GM23338 (cell line): Measurements from ENCODE around the gene PKHD1. TPM values are rescaled to one million over a fixed set of nuclear protein-coding genes. Genes with fewer than 3 reads are reported as not detected.

ENCODE experiments used
- ATAC-seq: fragments of 200-7000 bp; cut with Tn5 transposase; 3 replicates; pipeline ENCODE4 v1.9.1; 2020
- DNase-seq: peaks from one replicate; pipeline ENCODE4 v3.0.0-alpha.2; 2015; ENCODE audit warnings: low spot score
- H2AFZ ChIP-seq: fragments of 200-600 bp; sonication (generic); 2 replicates; pipeline ENCODE4 v1.8.0; 2016; ENCODE audit warnings: antibody characterized with exemption, mild to moderate bottlenecking, moderate library complexity
- H3F3A ChIP-seq: fragments of 200-600 bp; sonication (generic); replicated peaks from 2 replicates; pipeline ENCODE4 v1.8.0; 2017; ENCODE audit warnings: antibody characterized with exemption, mixed run types, low read depth
- H3K27ac ChIP-seq: fragments of 200-600 bp; sonication (generic); 2 replicates; pipeline ENCODE4 v1.6.1; 2016; ENCODE audit warnings: low read depth
- H3K27me3 ChIP-seq: fragments of 200-600 bp; sonication (generic); 2 replicates; pipeline ENCODE4 v1.8.0; 2016; ENCODE audit warnings: mild to moderate bottlenecking, mixed run types, moderate library complexity; ENCODE audit not compliant: insufficient read depth
- H3K36me3 ChIP-seq: fragments of 200-600 bp; sonication (generic); 2 replicates; pipeline ENCODE4 v1.8.0; 2016; ENCODE audit warnings: mild to moderate bottlenecking; ENCODE audit not compliant: insufficient read depth
- H3K4me1 ChIP-seq: fragments of 200-600 bp; sonication (generic); 2 replicates; pipeline ENCODE4 v1.8.0; 2016; ENCODE audit warnings: mild to moderate bottlenecking, moderate library complexity; ENCODE audit not compliant: insufficient read depth
- H3K4me2 ChIP-seq: fragments of 200-600 bp; sonication (generic); 2 replicates; pipeline ENCODE4 v1.7.1; 2017; ENCODE audit warnings: mixed run types
- H3K4me3 ChIP-seq: fragments of 200-600 bp; sonication (generic); 2 replicates; pipeline ENCODE4 v1.6.1; 2016; ENCODE audit warnings: mixed run types
- H3K79me2 ChIP-seq: fragments of 200-600 bp; sonication (generic); replicated peaks from 2 replicates; pipeline ENCODE4 v1.8.0; 2017; ENCODE audit warnings: mild to moderate bottlenecking; ENCODE audit not compliant: insufficient read depth
- H3K9me2 ChIP-seq: fragments of 200-600 bp; sonication (generic); 2 replicates; pipeline ENCODE4 v1.8.0; 2017; ENCODE audit not compliant: insufficient read depth
- H4K20me1 ChIP-seq: fragments of 200-600 bp; sonication (generic); replicated peaks from 2 replicates; pipeline ENCODE4 v1.8.0; 2017; ENCODE audit warnings: mild to moderate bottlenecking; ENCODE audit not compliant: insufficient read depth
- H3K27ac Mint-ChIP-seq: 2 replicates; pipeline ENCODE4 v1.8.0; 2020; ENCODE audit warnings: inconsistent platforms, mild to moderate bottlenecking, moderate library complexity, mixed read lengths
- H3K27me3 Mint-ChIP-seq: 3 replicates; pipeline ENCODE4 v1.8.0; 2022; ENCODE audit warnings: low read depth, mild to moderate bottlenecking, moderate library complexity, mixed read lengths, inconsistent platforms; ENCODE audit not compliant: insufficient read depth, poor library complexity
- H3K36me3 Mint-ChIP-seq: 3 replicates; pipeline ENCODE4 v1.8.0; 2021; ENCODE audit warnings: low read depth, mild to moderate bottlenecking, inconsistent platforms, moderate library complexity, mixed read lengths
- H3K4me1 Mint-ChIP-seq: 3 replicates; pipeline ENCODE4 v1.8.0; 2020; ENCODE audit warnings: mild to moderate bottlenecking, inconsistent platforms, mixed read lengths
- H3K4me3 Mint-ChIP-seq: 3 replicates; pipeline ENCODE4 v1.8.0; 2021; ENCODE audit warnings: moderate library complexity, mild to moderate bottlenecking, inconsistent platforms, mixed read lengths
- H3K9me3 Mint-ChIP-seq: 3 replicates; pipeline ENCODE4 v1.8.0; 2020; ENCODE audit warnings: moderate library complexity, mild to moderate bottlenecking, inconsistent platforms, mixed read lengths
- CREB1 ChIP-seq: fragments of 250-450 bp; sonication (Bioruptor Pico); IDR thresholded peaks from 2 replicates; pipeline ENCODE4 v1.5.0; 2020; ENCODE audit warnings: low read depth, mild to moderate bottlenecking, moderate library complexity
- EZH2 ChIP-seq: fragments of 200-600 bp; sonication (generic); IDR thresholded peaks from one replicate; pipeline ENCODE4 v1.8.0; 2017; ENCODE audit warnings: antibody characterized with exemption, mild to moderate bottlenecking, low read depth; ENCODE audit not compliant: unreplicated experiment
- EZH2phosphoT487 ChIP-seq: fragments of 200-600 bp; sonication (generic); IDR thresholded peaks from one replicate; pipeline ENCODE4 v1.8.1; 2018; ENCODE audit warnings: antibody characterized with exemption; ENCODE audit not compliant: unreplicated experiment
- JUNB ChIP-seq: IDR thresholded peaks from one replicate; pipeline ENCODE4 v1.6.1; 2016; ENCODE audit warnings: antibody characterized with exemption; ENCODE audit not compliant: unreplicated experiment
- NANOG ChIP-seq: IDR thresholded peaks from 2 replicates; pipeline ENCODE4 v1.6.1; 2016; ENCODE audit warnings: antibody characterized with exemption, borderline replicate concordance
- POLR2AphosphoS5 ChIP-seq: IDR thresholded peaks from 2 replicates; pipeline ENCODE4 v1.6.1; 2016; ENCODE audit warnings: antibody characterized with exemption, low read depth
- STAT1 ChIP-seq: IDR thresholded peaks from one replicate; pipeline ENCODE4 v1.6.1; 2016; ENCODE audit warnings: antibody characterized with exemption; ENCODE audit not compliant: unreplicated experiment
- ZNF114 ChIP-seq: fragments of 250-450 bp; sonication (Bioruptor Pico); IDR thresholded peaks from 2 replicates; pipeline ENCODE4 v1.5.0; 2020; ENCODE audit warnings: mild to moderate bottlenecking, moderate library complexity
- ZNF331 ChIP-seq: fragments of 250-450 bp; sonication (Bioruptor Pico); IDR thresholded peaks from 2 replicates; pipeline ENCODE4 v1.5.0; 2020; ENCODE audit warnings: low read depth, mild to moderate bottlenecking, moderate library complexity
- polyA plus RNA-seq: library from polyadenylated mRNA; unstranded; fragments of >200 nt; fragmentation: Nextera tagmentation; extraction: Ambion mirVana; gene quantifications from 2 replicates; pipeline ENCODE4 v1.2.1, GENCODE V29; 2016
- total RNA-seq: library from RNA; depleted of rRNA; stranded (reverse); fragments of >200 nt; shearing (Covaris generic); gene quantifications from 2 replicates; pipeline ENCODE4 v1.2.3, GENCODE V29; 2014
- TF ChIP-seq, protein P1 (sequence below): IDR thresholded peaks from one replicate; pipeline ENCODE4 v1.6.1; 2018; ENCODE audit warnings: antibody characterized with exemption; ENCODE audit not compliant: unreplicated experiment
- TF ChIP-seq, protein P2 (sequence below), 2 experiments: fragments of 200-600 bp in 1 of 2; sonication (generic) in 1 of 2; conservative IDR thresholded peaks; 2 replicates each; pipeline versions ENCODE4 v1.5.1 to v1.6.1; 2016 to 2017; ENCODE audit warnings: antibody characterized with exemption in 2 of 2, low read depth in 2 of 2, mild to moderate bottlenecking in 2 of 2, moderate library complexity in 1 of 2
- TF ChIP-seq, protein P3 (sequence below): fragments of 250-450 bp; sonication (Bioruptor Pico); IDR thresholded peaks from 2 replicates; pipeline ENCODE4 v1.5.0; 2020; ENCODE audit warnings: mild to moderate bottlenecking, moderate library complexity
- TF ChIP-seq, protein P4 (sequence below): IDR thresholded peaks from 2 replicates; pipeline ENCODE4 v1.6.1; 2016; ENCODE audit warnings: antibody characterized with exemption

The PKHD1 gene
- total and polyA plus RNA-seq, 2 experiments from 2014 or later, result 0.03 to 0.07 TPM

DNA sequence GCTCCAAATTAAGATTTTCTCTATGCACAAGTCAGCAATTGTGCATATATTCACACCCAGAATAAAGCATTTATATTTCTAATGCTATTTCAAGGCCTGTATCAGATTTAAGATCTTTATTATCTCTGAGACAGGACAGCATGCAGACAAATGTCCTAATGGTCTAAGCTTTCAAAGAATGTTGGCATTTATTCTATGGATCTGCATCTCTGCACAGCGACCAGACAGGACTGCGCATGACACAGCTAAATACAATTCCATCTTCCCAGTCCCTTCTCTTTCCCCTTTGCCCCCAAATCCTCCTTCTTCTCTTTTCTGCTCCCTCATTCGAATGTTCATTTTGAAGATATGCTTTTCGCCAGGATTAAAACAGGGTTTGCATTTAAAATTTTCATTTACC lies 478.5 kb downstream of the PKHD1 start:
- Mint-ChIP-seq H3K4me3 (no peak overlapping the region), H3K9me3 (no peaks in the 10 kb centered on the region), H3K27ac (no peak overlapping the region), H3K4me1 (no peaks in the 10 kb centered on the region), H3K36me3 (no peaks in the 10 kb centered on the region), H3K27me3 (no peaks in the 10 kb centered on the region)
- Histone ChIP-seq H3K79me2 (no peaks in the 10 kb centered on the region), H3F3A (no peaks in the 10 kb centered on the region), H3K4me1 (no peaks in the 10 kb centered on the region), H3K27ac (no peak overlapping the region), H2AFZ (peak overlapping the region; percentile 38; the same call in 1 of the 2 replicates), H3K9me2 (no peaks in the 10 kb centered on the region), H4K20me1 (no peaks in the 10 kb centered on the region), H3K4me3 (no peak overlapping the region), H3K27me3 (no peaks in the 10 kb centered on the region), H3K36me3 (no peaks in the 10 kb centered on the region), H3K4me2 (no peak overlapping the region)
- no peak for TF ChIP-seq EZH2phosphoT487
- TF ChIP-seq NANOG, result no peak
- TF ChIP-seq, protein P1, sequence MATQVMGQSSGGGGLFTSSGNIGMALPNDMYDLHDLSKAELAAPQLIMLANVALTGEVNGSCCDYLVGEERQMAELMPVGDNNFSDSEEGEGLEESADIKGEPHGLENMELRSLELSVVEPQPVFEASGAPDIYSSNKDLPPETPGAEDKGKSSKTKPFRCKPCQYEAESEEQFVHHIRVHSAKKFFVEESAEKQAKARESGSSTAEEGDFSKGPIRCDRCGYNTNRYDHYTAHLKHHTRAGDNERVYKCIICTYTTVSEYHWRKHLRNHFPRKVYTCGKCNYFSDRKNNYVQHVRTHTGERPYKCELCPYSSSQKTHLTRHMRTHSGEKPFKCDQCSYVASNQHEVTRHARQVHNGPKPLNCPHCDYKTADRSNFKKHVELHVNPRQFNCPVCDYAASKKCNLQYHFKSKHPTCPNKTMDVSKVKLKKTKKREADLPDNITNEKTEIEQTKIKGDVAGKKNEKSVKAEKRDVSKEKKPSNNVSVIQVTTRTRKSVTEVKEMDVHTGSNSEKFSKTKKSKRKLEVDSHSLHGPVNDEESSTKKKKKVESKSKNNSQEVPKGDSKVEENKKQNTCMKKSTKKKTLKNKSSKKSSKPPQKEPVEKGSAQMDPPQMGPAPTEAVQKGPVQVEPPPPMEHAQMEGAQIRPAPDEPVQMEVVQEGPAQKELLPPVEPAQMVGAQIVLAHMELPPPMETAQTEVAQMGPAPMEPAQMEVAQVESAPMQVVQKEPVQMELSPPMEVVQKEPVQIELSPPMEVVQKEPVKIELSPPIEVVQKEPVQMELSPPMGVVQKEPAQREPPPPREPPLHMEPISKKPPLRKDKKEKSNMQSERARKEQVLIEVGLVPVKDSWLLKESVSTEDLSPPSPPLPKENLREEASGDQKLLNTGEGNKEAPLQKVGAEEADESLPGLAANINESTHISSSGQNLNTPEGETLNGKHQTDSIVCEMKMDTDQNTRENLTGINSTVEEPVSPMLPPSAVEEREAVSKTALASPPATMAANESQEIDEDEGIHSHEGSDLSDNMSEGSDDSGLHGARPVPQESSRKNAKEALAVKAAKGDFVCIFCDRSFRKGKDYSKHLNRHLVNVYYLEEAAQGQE, result no peak
- no peak for TF ChIP-seq POLR2AphosphoS5
- no peak for TF ChIP-seq CREB1 (CRISPR knock-in tag)
- TF ChIP-seq, protein P2, sequence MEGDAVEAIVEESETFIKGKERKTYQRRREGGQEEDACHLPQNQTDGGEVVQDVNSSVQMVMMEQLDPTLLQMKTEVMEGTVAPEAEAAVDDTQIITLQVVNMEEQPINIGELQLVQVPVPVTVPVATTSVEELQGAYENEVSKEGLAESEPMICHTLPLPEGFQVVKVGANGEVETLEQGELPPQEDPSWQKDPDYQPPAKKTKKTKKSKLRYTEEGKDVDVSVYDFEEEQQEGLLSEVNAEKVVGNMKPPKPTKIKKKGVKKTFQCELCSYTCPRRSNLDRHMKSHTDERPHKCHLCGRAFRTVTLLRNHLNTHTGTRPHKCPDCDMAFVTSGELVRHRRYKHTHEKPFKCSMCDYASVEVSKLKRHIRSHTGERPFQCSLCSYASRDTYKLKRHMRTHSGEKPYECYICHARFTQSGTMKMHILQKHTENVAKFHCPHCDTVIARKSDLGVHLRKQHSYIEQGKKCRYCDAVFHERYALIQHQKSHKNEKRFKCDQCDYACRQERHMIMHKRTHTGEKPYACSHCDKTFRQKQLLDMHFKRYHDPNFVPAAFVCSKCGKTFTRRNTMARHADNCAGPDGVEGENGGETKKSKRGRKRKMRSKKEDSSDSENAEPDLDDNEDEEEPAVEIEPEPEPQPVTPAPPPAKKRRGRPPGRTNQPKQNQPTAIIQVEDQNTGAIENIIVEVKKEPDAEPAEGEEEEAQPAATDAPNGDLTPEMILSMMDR (conservative IDR thresholded peaks at IDR 0.05; ENCODE audit: low read depth in 2 of 2), result no peak
- no peak for TF ChIP-seq STAT1
- TF ChIP-seq, protein P3, sequence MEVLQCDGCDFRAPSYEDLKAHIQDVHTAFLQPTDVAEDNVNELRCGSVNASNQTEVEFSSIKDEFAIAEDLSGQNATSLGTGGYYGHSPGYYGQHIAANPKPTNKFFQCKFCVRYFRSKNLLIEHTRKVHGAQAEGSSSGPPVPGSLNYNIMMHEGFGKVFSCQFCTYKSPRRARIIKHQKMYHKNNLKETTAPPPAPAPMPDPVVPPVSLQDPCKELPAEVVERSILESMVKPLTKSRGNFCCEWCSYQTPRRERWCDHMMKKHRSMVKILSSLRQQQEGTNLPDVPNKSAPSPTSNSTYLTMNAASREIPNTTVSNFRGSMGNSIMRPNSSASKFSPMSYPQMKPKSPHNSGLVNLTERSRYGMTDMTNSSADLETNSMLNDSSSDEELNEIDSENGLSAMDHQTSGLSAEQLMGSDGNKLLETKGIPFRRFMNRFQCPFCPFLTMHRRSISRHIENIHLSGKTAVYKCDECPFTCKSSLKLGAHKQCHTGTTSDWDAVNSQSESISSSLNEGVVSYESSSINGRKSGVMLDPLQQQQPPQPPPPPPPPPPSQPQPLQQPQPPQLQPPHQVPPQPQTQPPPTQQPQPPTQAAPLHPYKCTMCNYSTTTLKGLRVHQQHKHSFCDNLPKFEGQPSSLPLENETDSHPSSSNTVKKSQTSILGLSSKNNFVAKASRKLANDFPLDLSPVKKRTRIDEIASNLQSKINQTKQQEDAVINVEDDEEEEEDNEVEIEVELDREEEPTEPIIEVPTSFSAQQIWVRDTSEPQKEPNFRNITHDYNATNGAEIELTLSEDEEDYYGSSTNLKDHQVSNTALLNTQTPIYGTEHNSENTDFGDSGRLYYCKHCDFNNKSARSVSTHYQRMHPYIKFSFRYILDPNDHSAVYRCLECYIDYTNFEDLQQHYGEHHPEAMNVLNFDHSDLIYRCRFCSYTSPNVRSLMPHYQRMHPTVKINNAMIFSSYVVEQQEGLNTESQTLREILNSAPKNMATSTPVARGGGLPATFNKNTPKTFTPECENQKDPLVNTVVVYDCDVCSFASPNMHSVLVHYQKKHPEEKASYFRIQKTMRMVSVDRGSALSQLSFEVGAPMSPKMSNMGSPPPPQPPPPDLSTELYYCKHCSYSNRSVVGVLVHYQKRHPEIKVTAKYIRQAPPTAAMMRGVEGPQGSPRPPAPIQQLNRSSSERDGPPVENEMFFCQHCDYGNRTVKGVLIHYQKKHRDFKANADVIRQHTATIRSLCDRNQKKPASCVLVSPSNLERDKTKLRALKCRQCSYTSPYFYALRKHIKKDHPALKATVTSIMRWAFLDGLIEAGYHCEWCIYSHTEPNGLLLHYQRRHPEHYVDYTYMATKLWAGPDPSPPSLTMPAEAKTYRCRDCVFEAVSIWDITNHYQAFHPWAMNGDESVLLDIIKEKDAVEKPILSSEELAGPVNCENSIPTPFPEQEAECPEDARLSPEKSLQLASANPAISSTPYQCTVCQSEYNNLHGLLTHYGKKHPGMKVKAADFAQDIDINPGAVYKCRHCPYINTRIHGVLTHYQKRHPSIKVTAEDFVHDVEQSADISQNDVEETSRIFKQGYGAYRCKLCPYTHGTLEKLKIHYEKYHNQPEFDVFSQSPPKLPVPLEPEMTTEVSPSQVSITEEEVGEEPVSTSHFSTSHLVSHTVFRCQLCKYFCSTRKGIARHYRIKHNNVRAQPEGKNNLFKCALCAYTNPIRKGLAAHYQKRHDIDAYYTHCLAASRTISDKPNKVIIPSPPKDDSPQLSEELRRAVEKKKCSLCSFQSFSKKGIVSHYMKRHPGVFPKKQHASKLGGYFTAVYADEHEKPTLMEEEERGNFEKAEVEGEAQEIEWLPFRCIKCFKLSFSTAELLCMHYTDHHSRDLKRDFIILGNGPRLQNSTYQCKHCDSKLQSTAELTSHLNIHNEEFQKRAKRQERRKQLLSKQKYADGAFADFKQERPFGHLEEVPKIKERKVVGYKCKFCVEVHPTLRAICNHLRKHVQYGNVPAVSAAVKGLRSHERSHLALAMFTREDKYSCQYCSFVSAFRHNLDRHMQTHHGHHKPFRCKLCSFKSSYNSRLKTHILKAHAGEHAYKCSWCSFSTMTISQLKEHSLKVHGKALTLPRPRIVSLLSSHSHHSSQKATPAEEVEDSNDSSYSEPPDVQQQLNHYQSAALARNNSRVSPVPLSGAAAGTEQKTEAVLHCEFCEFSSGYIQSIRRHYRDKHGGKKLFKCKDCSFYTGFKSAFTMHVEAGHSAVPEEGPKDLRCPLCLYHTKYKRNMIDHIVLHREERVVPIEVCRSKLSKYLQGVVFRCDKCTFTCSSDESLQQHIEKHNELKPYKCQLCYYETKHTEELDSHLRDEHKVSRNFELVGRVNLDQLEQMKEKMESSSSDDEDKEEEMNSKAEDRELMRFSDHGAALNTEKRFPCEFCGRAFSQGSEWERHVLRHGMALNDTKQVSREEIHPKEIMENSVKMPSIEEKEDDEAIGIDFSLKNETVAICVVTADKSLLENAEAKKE, result no peak
- no peak for TF ChIP-seq EZH2
- no peak for TF ChIP-seq ZNF331 (CRISPR knock-in tag)
- TF ChIP-seq, protein P4, sequence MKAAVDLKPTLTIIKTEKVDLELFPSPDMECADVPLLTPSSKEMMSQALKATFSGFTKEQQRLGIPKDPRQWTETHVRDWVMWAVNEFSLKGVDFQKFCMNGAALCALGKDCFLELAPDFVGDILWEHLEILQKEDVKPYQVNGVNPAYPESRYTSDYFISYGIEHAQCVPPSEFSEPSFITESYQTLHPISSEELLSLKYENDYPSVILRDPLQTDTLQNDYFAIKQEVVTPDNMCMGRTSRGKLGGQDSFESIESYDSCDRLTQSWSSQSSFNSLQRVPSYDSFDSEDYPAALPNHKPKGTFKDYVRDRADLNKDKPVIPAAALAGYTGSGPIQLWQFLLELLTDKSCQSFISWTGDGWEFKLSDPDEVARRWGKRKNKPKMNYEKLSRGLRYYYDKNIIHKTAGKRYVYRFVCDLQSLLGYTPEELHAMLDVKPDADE, result no peak
- no peak for TF ChIP-seq ZNF114
- TF ChIP-seq JUNB, result no peak
- ATAC-seq, result no peak
- DNase-seq, result no peak
